MM.1S (cell line): Measurements from ENCODE around the gene TMEM132E.

Experiments
- DNase-seq: peaks from one replicate; pipeline ENCODE4 v3.0.0-alpha.2; 2015
- H2AFZ ChIP-seq: fragments of 300-600 bp; sonication (generic); 2 replicates; pipeline ENCODE4 v1.6.0; 2016; ENCODE audit warnings: antibody characterized with exemption, low read length
- H3F3A ChIP-seq: fragments of 300-600 bp; sonication (generic); 2 replicates; pipeline ENCODE4 v1.6.1; 2016; ENCODE audit warnings: mild to moderate bottlenecking, antibody characterized with exemption, low read length, moderate library complexity, mixed read lengths; ENCODE audit not compliant: insufficient read depth
- H3K27ac ChIP-seq: fragments of 300-600 bp; sonication (generic); 2 replicates; pipeline ENCODE4 v1.5.1; 2016; ENCODE audit warnings: mild to moderate bottlenecking, low read length
- H3K27me3 ChIP-seq: fragments of 300-600 bp; sonication (generic); replicated peaks from 2 replicates; pipeline ENCODE4 v1.6.0; 2016; ENCODE audit warnings: low read length; ENCODE audit not compliant: insufficient read depth
- H3K36me3 ChIP-seq: fragments of 300-600 bp; sonication (generic); replicated peaks from 2 replicates; pipeline ENCODE4 v1.6.1; 2016; ENCODE audit warnings: mild to moderate bottlenecking, low read length, mixed read lengths; ENCODE audit not compliant: insufficient read depth
- H3K4me1 ChIP-seq: fragments of 300-600 bp; sonication (generic); 2 replicates; pipeline ENCODE4 v1.6.1; 2016; ENCODE audit warnings: low read length, mixed read lengths
- H3K4me2 ChIP-seq: fragments of 300-600 bp; sonication (generic); 2 replicates; pipeline ENCODE4 v1.6.0; 2016; ENCODE audit warnings: low read depth, low read length
- H3K4me3 ChIP-seq: fragments of 300-600 bp; sonication (generic); 2 replicates; pipeline ENCODE4 v1.5.1; 2016; ENCODE audit warnings: low read length, mixed read lengths
- H3K79me2 ChIP-seq: fragments of 300-600 bp; sonication (generic); 2 replicates; pipeline ENCODE4 v1.6.1; 2016; ENCODE audit warnings: mixed run types, low read length, mixed read lengths
- H3K9ac ChIP-seq: fragments of 300-600 bp; sonication (generic); 2 replicates; pipeline ENCODE4 v1.6.1; 2016; ENCODE audit warnings: low read length, mixed read lengths
- H3K9me2 ChIP-seq: fragments of 300-600 bp; sonication (generic); replicated peaks from 2 replicates; pipeline ENCODE4 v1.6.1; 2016; ENCODE audit warnings: mild to moderate bottlenecking, low read length, mixed read lengths; ENCODE audit not compliant: insufficient read depth
- H3K9me3 ChIP-seq: fragments of 300-600 bp; sonication (generic); replicated peaks from 2 replicates; pipeline ENCODE4 v1.6.1; 2016; ENCODE audit warnings: mild to moderate bottlenecking, low read length, mixed read lengths; ENCODE audit not compliant: insufficient read depth
- H4K20me1 ChIP-seq: fragments of 300-600 bp; sonication (generic); 2 replicates; pipeline ENCODE4 v1.6.1; 2016; ENCODE audit warnings: mild to moderate bottlenecking, low read length, moderate library complexity, mixed read lengths; ENCODE audit not compliant: insufficient read depth
- CTCF ChIP-seq: fragments of 300-600 bp; sonication (generic); IDR thresholded peaks from 2 replicates; pipeline ENCODE4 v1.5.1; 2016; ENCODE audit warnings: antibody characterized with exemption, low read length, mixed read lengths
- EZH2 ChIP-seq: fragments of 300-600 bp; sonication (generic); optimal IDR thresholded peaks from 2 replicates; pipeline ENCODE3; 2017; ENCODE audit warnings: low read depth, mild to moderate bottlenecking, antibody characterized with exemption, low read length, mixed read lengths
- EZH2phosphoT487 ChIP-seq: fragments of 300-600 bp; sonication (generic); IDR thresholded peaks from 2 replicates; pipeline ENCODE4 v1.6.1; 2018; ENCODE audit warnings: antibody characterized with exemption, low read length

Gene TMEM132E

DNA sequence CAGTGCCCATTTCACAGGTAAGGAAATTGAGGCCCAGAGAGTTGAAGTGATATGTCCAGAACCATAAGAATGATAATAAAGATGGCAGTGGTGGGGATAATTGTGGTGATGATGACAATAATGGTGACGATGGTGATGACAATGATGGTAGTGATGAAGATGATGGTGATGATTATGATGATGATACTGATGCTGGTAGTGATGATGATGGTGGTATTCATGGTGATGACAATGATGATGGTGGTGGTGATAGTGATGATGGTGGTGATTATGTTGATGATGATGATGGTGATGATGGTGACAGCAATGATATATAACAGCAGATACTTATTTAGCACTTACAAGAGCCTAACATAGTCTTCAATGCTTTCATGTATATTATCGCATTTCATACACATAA, 18.1 kb upstream of the TMEM132E start:
- Histone ChIP-seq H3K27ac (no peak overlapping the region), H3K79me2 (no peaks in the 10 kb centered on the region), H3K27me3 (no peaks in the 10 kb centered on the region), H3K4me3 (no peak overlapping the region), H3K4me2 (no peak overlapping the region), H3K9me2 (no peaks in the 10 kb centered on the region), H3K9ac (no peak overlapping the region), H4K20me1 (no peaks in the 10 kb centered on the region), H3K4me1 (no peaks in the 10 kb centered on the region), H3F3A (no peaks in the 10 kb centered on the region), H3K9me3 (no peaks in the 10 kb centered on the region), H3K36me3 (no peaks in the 10 kb centered on the region), H2AFZ (no peak overlapping the region)
- TF ChIP-seq EZH2phosphoT487, result no peak
- TF ChIP-seq CTCF, result no peak
- no peak for DNase-seq

DNA sequence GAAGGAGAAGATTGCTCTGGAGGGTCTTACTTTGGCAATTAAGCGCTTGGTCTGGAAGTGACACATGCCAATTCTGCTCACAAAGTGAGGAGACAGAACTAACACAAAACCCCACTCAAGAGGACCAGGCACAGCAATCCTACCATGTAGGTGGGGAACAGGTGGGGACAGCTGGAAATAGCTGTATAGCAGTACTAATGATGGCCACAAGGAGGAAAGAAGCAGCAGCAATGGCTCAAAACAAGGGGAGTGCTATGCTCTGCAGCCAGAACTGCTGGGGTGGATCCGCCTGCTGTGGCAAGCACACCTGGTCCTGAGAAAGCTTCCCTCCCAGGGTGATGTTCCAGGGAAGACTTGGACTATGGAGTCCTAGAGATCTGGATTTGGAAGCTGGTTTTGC, 17.0 kb upstream of the TMEM132E start:
- no peaks in the 10 kb centered on the region for H3K79me2 ChIP-seq
- H3F3A ChIP-seq, result no peaks in the 10 kb centered on the region
- H2AFZ ChIP-seq, result no peak overlapping the region
- H3K27me3 ChIP-seq, result no peaks in the 10 kb centered on the region
- no peak overlapping the region for H3K9ac ChIP-seq
- H4K20me1 ChIP-seq, result no peaks in the 10 kb centered on the region
- no peak for TF ChIP-seq EZH2phosphoT487
- TF ChIP-seq CTCF, result peak; percentile 45
- no peaks in the 10 kb centered on the region for H3K9me3 ChIP-seq
- H3K36me3 ChIP-seq, result no peaks in the 10 kb centered on the region
- H3K9me2 ChIP-seq, result no peaks in the 10 kb centered on the region
- no peak overlapping the region for H3K27ac ChIP-seq
- peak; percentile 26 for DNase-seq
- no peak overlapping the region for H3K4me3 ChIP-seq
- H3K4me1 ChIP-seq, result no peaks in the 10 kb centered on the region
- no peak overlapping the region for H3K4me2 ChIP-seq

GRCh38 chr17:34565713-34566112, 13.7 kb upstream of the TMEM132E start:
- H3K27ac ChIP-seq, result no peak overlapping the region
- no peak overlapping the region for H2AFZ ChIP-seq
- no peaks in the 10 kb centered on the region for H3K36me3 ChIP-seq
- H4K20me1 ChIP-seq, result no peaks in the 10 kb centered on the region
- H3K27me3 ChIP-seq, result 0 out of 2 replicates have a peak, but pooled peaks cover 25% of the 10 kb centered on the region
- H3K4me3 ChIP-seq, result no peak overlapping the region
- no peaks in the 10 kb centered on the region for H3K9me3 ChIP-seq
- no peaks in the 10 kb centered on the region for H3F3A ChIP-seq
- H3K4me2 ChIP-seq, result no peak overlapping the region
- H3K79me2 ChIP-seq, result no peaks in the 10 kb centered on the region
- TF ChIP-seq EZH2phosphoT487 (no peak), EZH2 (no peak), CTCF (no peak)
- no peaks in the 10 kb centered on the region for H3K4me1 ChIP-seq
- DNase-seq, result no peak
- H3K9ac ChIP-seq, result no peak overlapping the region
- no peaks in the 10 kb centered on the region for H3K9me2 ChIP-seq

DNA sequence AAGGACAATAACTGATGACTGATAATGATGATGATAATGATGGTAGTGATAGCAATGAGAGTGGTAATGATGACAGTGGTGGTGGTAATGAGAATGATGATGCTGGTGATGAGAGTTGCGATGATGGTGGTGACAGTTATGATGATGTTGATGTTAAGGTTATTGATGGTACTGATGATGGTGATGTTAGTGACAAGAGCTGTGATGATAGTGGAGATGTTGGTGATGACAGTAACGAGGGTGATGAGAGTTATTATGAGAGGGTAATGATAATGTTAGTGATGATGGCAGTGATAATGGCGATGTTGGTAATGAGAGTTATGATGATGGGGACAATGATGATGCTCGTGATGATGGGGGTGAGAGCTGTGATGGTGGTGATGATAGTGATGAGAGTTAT, 13.2 kb upstream of the TMEM132E start:
- no peaks in the 10 kb centered on the region for H4K20me1 ChIP-seq
- H3K4me1 ChIP-seq, result no peaks in the 10 kb centered on the region
- 0 out of 2 replicates have a peak, but pooled peaks cover 30% of the 10 kb centered on the region for H3K27me3 ChIP-seq
- H3K9me2 ChIP-seq, result no peaks in the 10 kb centered on the region
- DNase-seq, result no peak
- no peak overlapping the region for H3K4me2 ChIP-seq
- H3K27ac ChIP-seq, result no peak overlapping the region
- TF ChIP-seq EZH2, result no peak
- TF ChIP-seq EZH2phosphoT487, result no peak
- no peak for TF ChIP-seq CTCF
- no peaks in the 10 kb centered on the region for H3K36me3 ChIP-seq
- H3K9me3 ChIP-seq, result no peaks in the 10 kb centered on the region
- no peaks in the 10 kb centered on the region for H3K79me2 ChIP-seq
- H3F3A ChIP-seq, result no peaks in the 10 kb centered on the region
- H3K4me3 ChIP-seq, result no peak overlapping the region
- no peak overlapping the region for H3K9ac ChIP-seq
- H2AFZ ChIP-seq, result no peak overlapping the region
